ENCODE measurements around the gene USE1.

DNA sequence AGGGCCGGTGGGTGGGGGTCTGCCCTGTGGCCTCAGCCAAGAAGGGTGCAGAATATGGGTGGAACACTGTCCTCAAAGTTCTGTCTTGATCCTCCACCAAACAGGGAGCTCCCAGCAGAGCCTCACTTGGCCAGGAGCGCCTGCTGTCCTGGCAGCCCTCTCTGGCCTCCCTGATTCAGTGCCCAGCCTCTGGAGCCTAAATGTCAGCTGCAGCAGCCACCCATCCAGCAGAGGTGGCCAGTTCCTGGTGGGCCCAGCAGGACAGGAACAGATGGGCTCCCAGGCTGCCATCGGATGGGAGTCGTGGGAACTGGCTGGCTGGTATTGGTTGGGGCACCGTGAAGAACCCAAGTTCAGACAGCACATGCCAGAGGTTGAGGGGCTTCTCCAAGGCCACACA, 1.8 kb upstream of the USE1 start:
- TF ChIP-seq, protein P1, sequence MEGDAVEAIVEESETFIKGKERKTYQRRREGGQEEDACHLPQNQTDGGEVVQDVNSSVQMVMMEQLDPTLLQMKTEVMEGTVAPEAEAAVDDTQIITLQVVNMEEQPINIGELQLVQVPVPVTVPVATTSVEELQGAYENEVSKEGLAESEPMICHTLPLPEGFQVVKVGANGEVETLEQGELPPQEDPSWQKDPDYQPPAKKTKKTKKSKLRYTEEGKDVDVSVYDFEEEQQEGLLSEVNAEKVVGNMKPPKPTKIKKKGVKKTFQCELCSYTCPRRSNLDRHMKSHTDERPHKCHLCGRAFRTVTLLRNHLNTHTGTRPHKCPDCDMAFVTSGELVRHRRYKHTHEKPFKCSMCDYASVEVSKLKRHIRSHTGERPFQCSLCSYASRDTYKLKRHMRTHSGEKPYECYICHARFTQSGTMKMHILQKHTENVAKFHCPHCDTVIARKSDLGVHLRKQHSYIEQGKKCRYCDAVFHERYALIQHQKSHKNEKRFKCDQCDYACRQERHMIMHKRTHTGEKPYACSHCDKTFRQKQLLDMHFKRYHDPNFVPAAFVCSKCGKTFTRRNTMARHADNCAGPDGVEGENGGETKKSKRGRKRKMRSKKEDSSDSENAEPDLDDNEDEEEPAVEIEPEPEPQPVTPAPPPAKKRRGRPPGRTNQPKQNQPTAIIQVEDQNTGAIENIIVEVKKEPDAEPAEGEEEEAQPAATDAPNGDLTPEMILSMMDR (conservative IDR thresholded peaks at IDR 0.05; ENCODE audit: low read depth in 2 of 2): no peak
- TF ChIP-seq POLR2AphosphoS5 (IDR thresholded peaks at IDR 0.05; ENCODE audit: low read depth): no peak
- TF ChIP-seq, protein P2, sequence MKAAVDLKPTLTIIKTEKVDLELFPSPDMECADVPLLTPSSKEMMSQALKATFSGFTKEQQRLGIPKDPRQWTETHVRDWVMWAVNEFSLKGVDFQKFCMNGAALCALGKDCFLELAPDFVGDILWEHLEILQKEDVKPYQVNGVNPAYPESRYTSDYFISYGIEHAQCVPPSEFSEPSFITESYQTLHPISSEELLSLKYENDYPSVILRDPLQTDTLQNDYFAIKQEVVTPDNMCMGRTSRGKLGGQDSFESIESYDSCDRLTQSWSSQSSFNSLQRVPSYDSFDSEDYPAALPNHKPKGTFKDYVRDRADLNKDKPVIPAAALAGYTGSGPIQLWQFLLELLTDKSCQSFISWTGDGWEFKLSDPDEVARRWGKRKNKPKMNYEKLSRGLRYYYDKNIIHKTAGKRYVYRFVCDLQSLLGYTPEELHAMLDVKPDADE (IDR thresholded peaks at IDR 0.05): no peak
- TF ChIP-seq EZH2 (IDR thresholded peaks at IDR 0.05; ENCODE audit: low read depth, unreplicated experiment): no peak
- no peak for TF ChIP-seq CREB1 (CRISPR knock-in tag; IDR thresholded peaks at IDR 0.05; ENCODE audit: low read depth)
- TF ChIP-seq STAT1 (IDR thresholded peaks at IDR 0.05; ENCODE audit: unreplicated experiment): no peak

Measured in GM23338 (cell line).